C4-2B (cell line): ENCODE results near the gene CCDC201.

ENCODE experiments used
- CTCF ChIP-seq: fragments of 450-650 bp; conservative IDR thresholded peaks from 2 replicates; pipeline ENCODE4 v1.5.1; 2017; ENCODE audit warnings: mild to moderate bottlenecking
- ZFX ChIP-seq: fragments of 450-650 bp; IDR thresholded peaks from 2 replicates; pipeline ENCODE4 v1.6.1; 2017

- TF ChIP-seq CTCF = no peak
- no peak for TF ChIP-seq ZFX
Observed at GRCh38 chr7:45886931-45887667, 14.2 kb upstream of the CCDC201 start.
